IPS-20b (cell line): ENCODE results near the gene TPCN2.

Source experiments
- H3K27ac ChIP-seq: one replicate; pipeline ENCODE4 v1.5.1; 2013; ENCODE audit warnings: low read length
- H3K27me3 ChIP-seq: 2 replicates; pipeline ENCODE4 v1.6.1; 2013; ENCODE audit warnings: mild to moderate bottlenecking, low read length, inconsistent platforms; ENCODE audit not compliant: insufficient read depth
- H3K36me3 ChIP-seq: 2 replicates; pipeline ENCODE4 v1.6.1; 2013; ENCODE audit warnings: low read depth, mild to moderate bottlenecking, inconsistent platforms, low read length, moderate library complexity; ENCODE audit not compliant: insufficient read depth
- H3K4me1 ChIP-seq: 2 replicates; pipeline ENCODE4 v1.6.1; 2013; ENCODE audit warnings: mild to moderate bottlenecking, control low read depth, inconsistent platforms, low read length, moderate library complexity; ENCODE audit not compliant: insufficient read depth
- H3K4me3 ChIP-seq: 2 replicates; pipeline ENCODE4 v1.5.1; 2013; ENCODE audit warnings: mild to moderate bottlenecking, low read length, inconsistent platforms
- H3K9ac ChIP-seq: 2 replicates; pipeline ENCODE4 v1.6.1; 2013; ENCODE audit warnings: low read depth, mild to moderate bottlenecking, inconsistent platforms, low read length, moderate library complexity
- H3K9me3 ChIP-seq: 2 replicates; pipeline ENCODE4 v1.6.1; 2013; ENCODE audit warnings: mild to moderate bottlenecking, low read depth, low read length, inconsistent platforms; ENCODE audit not compliant: insufficient read depth

Gene TPCN2

GRCh38 chr11:69105461-69106030 is 56.8 kb downstream of the TPCN2 start:
- Histone ChIP-seq H3K27ac (no peak overlapping the region), H3K9ac (no peak overlapping the region), H3K4me1 (no peaks in the 10 kb centered on the region), H3K36me3 (no peaks in the 10 kb centered on the region), H3K9me3 (no peaks in the 10 kb centered on the region), H3K27me3 (no peaks in the 10 kb centered on the region), H3K4me3 (no peak overlapping the region)

GRCh38 chr11:69106031-69106811 is 57.5 kb downstream of the TPCN2 start:
- H3K27ac ChIP-seq = no peak overlapping the region
- H3K4me1 ChIP-seq = no peaks in the 10 kb centered on the region
- no peaks in the 10 kb centered on the region for H3K27me3 ChIP-seq
- no peak overlapping the region for H3K9ac ChIP-seq
- H3K4me3 ChIP-seq = no peak overlapping the region
- no peaks in the 10 kb centered on the region for H3K36me3 ChIP-seq
- H3K9me3 ChIP-seq = no peaks in the 10 kb centered on the region

GRCh38 chr11:69107413-69107812 is 58.7 kb downstream of the TPCN2 start:
- H3K27ac ChIP-seq = no peak overlapping the region
- no peak overlapping the region for H3K9ac ChIP-seq
- no peaks in the 10 kb centered on the region for H3K4me1 ChIP-seq
- no peaks in the 10 kb centered on the region for H3K27me3 ChIP-seq
- no peaks in the 10 kb centered on the region for H3K36me3 ChIP-seq
- no peaks in the 10 kb centered on the region for H3K9me3 ChIP-seq
- H3K4me3 ChIP-seq = no peak overlapping the region

GRCh38 chr11:69108030-69108429 is 59.3 kb downstream of the TPCN2 start:
- no peaks in the 10 kb centered on the region for H3K36me3 ChIP-seq
- no peak overlapping the region for H3K27ac ChIP-seq
- no peaks in the 10 kb centered on the region for H3K9me3 ChIP-seq
- H3K27me3 ChIP-seq = no peaks in the 10 kb centered on the region
- H3K9ac ChIP-seq = no peak overlapping the region
- H3K4me1 ChIP-seq = no peaks in the 10 kb centered on the region
- H3K4me3 ChIP-seq = no peak overlapping the region

- H3K9ac ChIP-seq = no peak overlapping the region
- H3K4me3 ChIP-seq = no peak overlapping the region
- H3K4me1 ChIP-seq = no peaks in the 10 kb centered on the region
- H3K27ac ChIP-seq = no peak overlapping the region
- H3K27me3 ChIP-seq = no peaks in the 10 kb centered on the region
- H3K36me3 ChIP-seq = no peaks in the 10 kb centered on the region
- H3K9me3 ChIP-seq = no peaks in the 10 kb centered on the region
These were observed 59.8 kb downstream of the TPCN2 start for GRCh38 chr11:69108559-69108958.

GRCh38 chr11:69109101-69109500 is 60.4 kb downstream of the TPCN2 start:
- Histone ChIP-seq H3K4me1 (no peaks in the 10 kb centered on the region), H3K9me3 (no peaks in the 10 kb centered on the region), H3K36me3 (no peaks in the 10 kb centered on the region), H3K4me3 (no peak overlapping the region), H3K27me3 (no peaks in the 10 kb centered on the region), H3K27ac (no peak overlapping the region), H3K9ac (no peak overlapping the region)

- Histone ChIP-seq H3K4me3 (no peak overlapping the region), H3K27me3 (no peaks in the 10 kb centered on the region), H3K36me3 (no peaks in the 10 kb centered on the region), H3K9me3 (no peaks in the 10 kb centered on the region), H3K9ac (no peak overlapping the region), H3K27ac (no peak overlapping the region), H3K4me1 (no peaks in the 10 kb centered on the region)
These were observed 61.7 kb downstream of the TPCN2 start for GRCh38 chr11:69110451-69110850.

- Histone ChIP-seq H3K4me1 (no peaks in the 10 kb centered on the region), H3K27me3 (no peaks in the 10 kb centered on the region), H3K9ac (no peak overlapping the region), H3K27ac (no peak overlapping the region), H3K9me3 (no peaks in the 10 kb centered on the region), H3K4me3 (no peak overlapping the region), H3K36me3 (no peaks in the 10 kb centered on the region)
These were observed 63.2 kb downstream of the TPCN2 start for GRCh38 chr11:69111624-69112542.

GRCh38 chr11:69113226-69113625 is 64.5 kb downstream of the TPCN2 start:
- H3K9ac ChIP-seq = no peak overlapping the region
- H3K27me3 ChIP-seq = no peaks in the 10 kb centered on the region
- no peak overlapping the region for H3K4me3 ChIP-seq
- H3K27ac ChIP-seq = no peak overlapping the region
- no peaks in the 10 kb centered on the region for H3K36me3 ChIP-seq
- H3K9me3 ChIP-seq = no peaks in the 10 kb centered on the region
- H3K4me1 ChIP-seq = no peaks in the 10 kb centered on the region

GRCh38 chr11:69113646-69114340 is 65.1 kb downstream of the TPCN2 start:
- Histone ChIP-seq H3K9me3 (no peaks in the 10 kb centered on the region), H3K4me1 (no peaks in the 10 kb centered on the region), H3K9ac (no peak overlapping the region), H3K27ac (no peak overlapping the region), H3K27me3 (no peaks in the 10 kb centered on the region), H3K4me3 (no peak overlapping the region), H3K36me3 (no peaks in the 10 kb centered on the region)

- Histone ChIP-seq H3K9ac (no peak overlapping the region), H3K27me3 (no peaks in the 10 kb centered on the region), H3K4me1 (no peaks in the 10 kb centered on the region), H3K36me3 (no peaks in the 10 kb centered on the region), H3K27ac (no peak overlapping the region), H3K9me3 (peaks cover 3% of the 10 kb centered on the region), H3K4me3 (no peak overlapping the region)
These were observed 65.6 kb downstream of the TPCN2 start for GRCh38 chr11:69114362-69114761.
